Neural cell (in vitro differentiated cells): ENCODE data around the gene PP2D1.

Source experiments
- EZH2 ChIP-seq: fragments of 200-600, 300-800 bp; shearing (Covaris generic), sonication (generic); IDR thresholded peaks from 2 replicates; pipeline ENCODE4 v1.6.1; 2014; ENCODE audit warnings: antibody characterized with exemption, low read length, borderline replicate concordance, mild to moderate bottlenecking; ENCODE audit not compliant: insufficient read depth, poor library complexity, severe bottlenecking
- TF ChIP-seq, protein P1 (sequence below): fragments of 450-650 bp; IDR thresholded peaks from 2 replicates; pipeline ENCODE4 v1.5.1; 2014; ENCODE audit warnings: antibody characterized with exemption, mild to moderate bottlenecking, moderate library complexity; ENCODE audit not compliant: poor library complexity, severe bottlenecking

DNA sequence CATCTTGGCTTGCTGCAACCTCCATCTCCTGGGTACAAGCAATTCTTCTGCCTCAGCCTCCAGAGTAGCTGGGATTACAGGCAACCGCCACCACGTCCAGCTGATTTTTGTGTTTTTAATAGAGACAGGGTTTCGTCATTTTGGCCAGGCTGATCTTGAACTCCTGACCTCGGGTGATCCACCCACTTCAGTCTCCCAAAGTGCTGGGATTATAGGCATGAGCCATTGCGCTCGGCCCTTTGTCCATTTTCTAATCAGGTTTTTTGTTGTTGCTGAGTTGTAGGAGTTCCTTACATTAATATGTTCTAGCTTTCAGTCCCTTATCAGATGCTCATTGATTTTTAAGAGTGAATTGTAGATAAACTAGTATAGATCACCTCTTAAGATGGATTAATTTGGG, 44.9 kb downstream of the PP2D1 start:
- no peak for TF ChIP-seq EZH2
- TF ChIP-seq, protein P1, sequence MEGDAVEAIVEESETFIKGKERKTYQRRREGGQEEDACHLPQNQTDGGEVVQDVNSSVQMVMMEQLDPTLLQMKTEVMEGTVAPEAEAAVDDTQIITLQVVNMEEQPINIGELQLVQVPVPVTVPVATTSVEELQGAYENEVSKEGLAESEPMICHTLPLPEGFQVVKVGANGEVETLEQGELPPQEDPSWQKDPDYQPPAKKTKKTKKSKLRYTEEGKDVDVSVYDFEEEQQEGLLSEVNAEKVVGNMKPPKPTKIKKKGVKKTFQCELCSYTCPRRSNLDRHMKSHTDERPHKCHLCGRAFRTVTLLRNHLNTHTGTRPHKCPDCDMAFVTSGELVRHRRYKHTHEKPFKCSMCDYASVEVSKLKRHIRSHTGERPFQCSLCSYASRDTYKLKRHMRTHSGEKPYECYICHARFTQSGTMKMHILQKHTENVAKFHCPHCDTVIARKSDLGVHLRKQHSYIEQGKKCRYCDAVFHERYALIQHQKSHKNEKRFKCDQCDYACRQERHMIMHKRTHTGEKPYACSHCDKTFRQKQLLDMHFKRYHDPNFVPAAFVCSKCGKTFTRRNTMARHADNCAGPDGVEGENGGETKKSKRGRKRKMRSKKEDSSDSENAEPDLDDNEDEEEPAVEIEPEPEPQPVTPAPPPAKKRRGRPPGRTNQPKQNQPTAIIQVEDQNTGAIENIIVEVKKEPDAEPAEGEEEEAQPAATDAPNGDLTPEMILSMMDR = no peak
